Muscle layer of duodenum (tissue), 2 donors: ENCODE results near the gene MIEN1.
"Not testable (repeated sequence)": the region's sequence is repeated elsewhere in the genome, so short reads cannot be mapped to it uniquely, and the experiment has no call there.

Experiments
- H3K27ac ChIP-seq: one replicate; pipeline ENCODE4 v1.7.0; 2013; ENCODE audit warnings: mild to moderate bottlenecking, low read length
- H3K27me3 ChIP-seq: one replicate; pipeline ENCODE4 v1.7.0; 2013; ENCODE audit warnings: low read depth, mild to moderate bottlenecking, control low read depth, low read length
- H3K36me3 ChIP-seq, 2 donors: one replicate each; pipeline ENCODE4 v1.7.0; 2013; ENCODE audit warnings: low read length in 2 of 2, control low read depth in 1 of 2, mild to moderate bottlenecking in 1 of 2; ENCODE audit not compliant: insufficient read depth in 2 of 2, control insufficient read depth in 1 of 2
- H3K4me1 ChIP-seq, 2 donors: one replicate each; pipeline ENCODE4 v1.7.0; 2013; ENCODE audit warnings: low read length in 2 of 2, mild to moderate bottlenecking in 2 of 2, control low read depth in 1 of 2, moderate library complexity in 1 of 2; ENCODE audit not compliant: insufficient read depth in 2 of 2, control insufficient read depth in 1 of 2
- H3K4me3 ChIP-seq, 2 donors: one replicate each; pipeline ENCODE4 v1.7.0; 2013; ENCODE audit warnings: low read length in 2 of 2, low read depth in 1 of 2, mild to moderate bottlenecking in 1 of 2
- H3K9me3 ChIP-seq, 2 donors: one replicate each; pipeline ENCODE4 v1.7.0; 2013; ENCODE audit warnings: low read length in 2 of 2, control low read depth in 1 of 2, mild to moderate bottlenecking in 1 of 2; ENCODE audit not compliant: control insufficient read depth in 1 of 2
- donor health status: healthy.

The MIEN1 gene

DNA sequence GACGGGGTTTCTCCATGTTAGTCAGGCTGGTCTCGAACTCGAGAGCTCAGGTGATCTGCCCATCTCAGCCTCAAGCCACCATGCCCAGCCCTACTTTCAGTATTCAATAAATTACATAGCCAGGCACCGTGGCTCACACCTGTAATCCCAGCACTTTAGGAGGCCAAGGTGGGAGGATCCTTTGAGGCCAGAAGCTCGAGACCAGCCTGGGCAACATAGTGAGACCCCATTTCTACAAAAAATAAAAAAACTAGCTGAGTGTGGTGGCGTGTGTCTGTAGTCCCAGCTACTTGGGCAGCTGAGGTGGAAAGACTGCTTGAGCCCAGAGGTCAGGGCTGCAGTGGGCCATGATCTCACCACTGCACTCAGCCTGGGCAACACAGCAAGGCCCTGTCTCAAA lies 8.2 kb downstream of the MIEN1 start:
- Histone ChIP-seq H3K4me3 (no peak overlapping the region), H3K27ac (no peak overlapping the region), H3K36me3 (peaks cover 28 to 43% of the 10 kb centered on the region in 2 donors), H3K4me1 (no peaks in the 10 kb centered on the region), H3K9me3 (no peaks in the 10 kb centered on the region), H3K27me3 (no peaks in the 10 kb centered on the region)

DNA sequence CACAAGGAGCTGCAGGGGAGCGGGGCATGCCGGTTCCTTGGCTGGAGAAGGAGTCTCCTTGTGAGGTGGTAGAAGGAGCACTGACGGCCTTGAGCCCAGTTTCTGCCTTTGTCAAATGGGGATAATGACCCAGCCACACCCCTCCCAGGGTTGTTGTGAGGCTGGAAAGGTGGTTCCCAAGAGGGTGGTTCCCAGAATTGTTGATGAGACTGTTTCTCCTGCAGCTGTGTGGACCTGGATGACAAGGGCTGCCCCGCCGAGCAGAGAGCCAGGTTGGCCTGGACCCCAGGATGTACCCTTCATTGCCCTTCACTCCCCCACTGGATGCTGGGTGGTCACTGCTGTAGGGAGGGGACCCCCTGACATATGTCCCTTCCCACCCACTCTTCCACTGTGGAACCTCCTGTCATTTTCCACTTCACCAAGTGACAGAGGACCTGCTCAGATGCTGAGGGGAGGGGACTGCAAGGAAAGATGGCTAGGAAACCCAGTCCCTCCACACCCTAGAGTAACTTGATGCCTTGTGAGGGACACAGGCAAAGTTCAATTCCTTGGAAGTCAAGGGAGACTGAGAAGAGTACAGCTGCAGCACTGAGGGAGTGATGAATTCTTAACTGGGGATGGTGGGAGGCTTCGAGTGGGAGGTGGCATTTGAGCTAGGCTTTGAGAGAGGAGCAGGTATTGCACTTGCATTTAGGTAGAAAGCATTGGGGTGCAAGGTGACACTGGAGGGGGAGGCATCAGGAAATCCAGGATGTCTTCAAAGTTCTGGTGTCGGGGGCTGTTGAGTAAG lies 10.6 kb downstream of the MIEN1 start:
- Histone ChIP-seq H3K27me3 (no peaks in the 10 kb centered on the region), H3K9me3 (no peaks in the 10 kb centered on the region), H3K36me3 (peaks cover 22 to 53% of the 10 kb centered on the region in 2 donors), H3K4me3 (no peak overlapping the region), H3K4me1 (no peaks in the 10 kb centered on the region), H3K27ac (no peak overlapping the region)

GRCh38 chr17:39717660-39718059 lies 12.7 kb downstream of the MIEN1 start:
- H3K4me1 ChIP-seq = no peaks in the 10 kb centered on the region
- peaks cover 29 to 52% of the 10 kb centered on the region in 2 donors for H3K36me3 ChIP-seq
- no peaks in the 10 kb centered on the region for H3K27me3 ChIP-seq
- no peak overlapping the region for H3K27ac ChIP-seq
- no peak overlapping the region for H3K4me3 ChIP-seq
- H3K9me3 ChIP-seq = no peaks in the 10 kb centered on the region

GRCh38 chr17:39716879-39717536 lies 13.3 kb downstream of the MIEN1 start:
- Histone ChIP-seq H3K4me3 (no peak overlapping the region), H3K9me3 (no peaks in the 10 kb centered on the region), H3K36me3 (peaks cover 33 to 58% of the 10 kb centered on the region in 2 donors), H3K4me1 (no peaks in the 10 kb centered on the region), H3K27ac (no peak overlapping the region), H3K27me3 (no peaks in the 10 kb centered on the region)

- Histone ChIP-seq H3K36me3 (peaks cover 38 to 66% of the 10 kb centered on the region in 2 donors), H3K4me3 (no peak overlapping the region), H3K27ac (no peak overlapping the region), H3K27me3 (no peaks in the 10 kb centered on the region), H3K4me1 (no peaks in the 10 kb centered on the region), H3K9me3 (no peaks in the 10 kb centered on the region)
Measured at GRCh38 chr17:39716073-39716818, 14.1 kb downstream of the MIEN1 start.

DNA sequence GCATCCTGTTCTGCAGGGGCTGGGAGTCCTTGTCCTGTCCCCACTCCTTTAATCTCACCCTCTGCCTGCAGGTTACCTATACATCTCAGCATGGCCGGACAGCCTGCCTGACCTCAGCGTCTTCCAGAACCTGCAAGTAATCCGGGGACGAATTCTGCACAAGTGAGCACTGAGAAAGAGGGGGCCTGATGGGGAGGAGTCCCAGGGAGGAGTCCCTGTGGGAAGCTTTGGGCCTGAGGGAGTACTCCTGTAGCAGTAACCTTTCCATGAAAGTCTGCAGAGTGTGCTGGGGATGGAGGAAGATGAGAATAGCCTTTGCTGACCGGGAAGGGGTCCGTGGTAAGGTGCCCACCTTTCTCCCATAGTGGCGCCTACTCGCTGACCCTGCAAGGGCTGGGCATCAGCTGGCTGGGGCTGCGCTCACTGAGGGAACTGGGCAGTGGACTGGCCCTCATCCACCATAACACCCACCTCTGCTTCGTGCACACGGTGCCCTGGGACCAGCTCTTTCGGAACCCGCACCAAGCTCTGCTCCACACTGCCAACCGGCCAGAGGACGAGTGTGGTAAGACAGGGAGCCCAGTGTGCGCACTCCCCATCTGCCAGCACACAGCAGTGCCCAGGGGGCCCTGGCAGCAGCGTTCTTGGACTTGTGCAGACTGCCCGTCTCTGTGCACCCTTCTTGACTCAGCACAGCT lies 14.8 kb downstream of the MIEN1 start:
- Histone ChIP-seq H3K27ac (no peak overlapping the region), H3K4me1 (no peaks in the 10 kb centered on the region), H3K9me3 (no peaks in the 10 kb centered on the region), H3K36me3 (peaks cover 40 to 72% of the 10 kb centered on the region in 2 donors), H3K4me3 (no peak overlapping the region), H3K27me3 (no peaks in the 10 kb centered on the region)

DNA sequence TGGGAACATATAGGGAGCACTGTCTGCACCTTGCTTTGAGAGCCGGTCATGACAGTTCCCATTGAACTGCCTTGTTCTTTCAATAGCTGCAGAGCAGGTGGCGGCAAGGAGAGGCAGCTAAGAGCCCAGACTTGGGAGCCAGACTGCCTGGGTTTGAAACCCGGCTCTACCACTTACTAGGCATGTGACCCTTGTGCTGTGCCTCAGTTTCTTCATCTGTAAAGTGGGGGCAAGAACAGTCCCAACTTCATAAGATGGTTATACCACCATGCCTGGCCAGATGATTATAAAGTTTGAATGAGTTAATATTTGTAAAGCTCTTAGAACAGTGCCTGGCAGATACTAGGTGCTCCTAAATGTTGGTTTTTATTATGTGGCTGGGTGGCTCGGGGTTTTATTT lies 16.1 kb downstream of the MIEN1 start:
- peaks cover 31 to 72% of the 10 kb centered on the region in 2 donors for H3K36me3 ChIP-seq

DNA sequence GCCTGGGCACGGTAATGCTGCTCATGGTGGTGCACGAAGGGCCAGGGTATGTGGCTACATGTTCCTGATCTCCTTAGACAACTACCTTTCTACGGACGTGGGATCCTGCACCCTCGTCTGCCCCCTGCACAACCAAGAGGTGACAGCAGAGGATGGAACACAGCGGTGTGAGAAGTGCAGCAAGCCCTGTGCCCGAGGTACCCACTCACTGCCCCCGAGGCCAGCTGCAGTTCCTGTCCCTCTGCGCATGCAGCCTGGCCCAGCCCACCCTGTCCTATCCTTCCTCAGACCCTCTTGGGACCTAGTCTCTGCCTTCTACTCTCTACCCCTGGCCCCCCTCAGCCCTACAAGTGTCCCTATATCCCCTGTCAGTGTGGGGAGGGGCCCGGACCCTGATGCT lies 18.5 kb downstream of the MIEN1 start:
- H3K27me3 ChIP-seq = no peaks in the 10 kb centered on the region
- no peak overlapping the region for H3K27ac ChIP-seq
- H3K36me3 ChIP-seq = peaks cover 35 to 82% of the 10 kb centered on the region in 2 donors
- H3K4me3 ChIP-seq = no peak overlapping the region
- H3K4me1 ChIP-seq = no peaks in the 10 kb centered on the region
- H3K9me3 ChIP-seq = no peaks in the 10 kb centered on the region

More for the DNA sequence above, 16.1 kb downstream of the MIEN1 start:
- H3K9me3 ChIP-seq = no peaks in the 10 kb centered on the region
- H3K4me1 ChIP-seq = no peaks in the 10 kb centered on the region
- no peak overlapping the region for H3K27ac ChIP-seq
- H3K27me3 ChIP-seq = no peaks in the 10 kb centered on the region
- no peak overlapping the region for H3K4me3 ChIP-seq

DNA sequence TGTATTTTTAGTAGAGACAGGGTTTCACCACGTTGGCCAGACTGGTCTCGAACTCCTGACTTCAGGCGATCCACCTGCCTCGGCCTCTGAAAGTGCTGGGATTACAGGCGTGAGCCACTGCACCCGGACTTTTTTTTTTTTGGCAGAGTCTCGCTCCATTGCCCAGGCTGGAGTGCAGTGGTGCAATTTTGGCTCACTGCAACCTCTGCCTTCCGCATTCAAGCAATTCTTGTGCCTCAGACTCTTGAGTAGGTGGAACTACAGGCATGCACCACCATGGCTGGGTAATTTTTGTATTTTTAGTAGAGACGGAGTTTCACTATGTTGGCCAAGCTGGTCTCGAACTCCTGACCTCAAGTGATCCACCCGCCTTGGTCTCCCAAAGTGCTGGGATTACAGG lies 19.3 kb downstream of the MIEN1 start:
- not testable (repeated sequence) for H3K9me3 ChIP-seq

DNA sequence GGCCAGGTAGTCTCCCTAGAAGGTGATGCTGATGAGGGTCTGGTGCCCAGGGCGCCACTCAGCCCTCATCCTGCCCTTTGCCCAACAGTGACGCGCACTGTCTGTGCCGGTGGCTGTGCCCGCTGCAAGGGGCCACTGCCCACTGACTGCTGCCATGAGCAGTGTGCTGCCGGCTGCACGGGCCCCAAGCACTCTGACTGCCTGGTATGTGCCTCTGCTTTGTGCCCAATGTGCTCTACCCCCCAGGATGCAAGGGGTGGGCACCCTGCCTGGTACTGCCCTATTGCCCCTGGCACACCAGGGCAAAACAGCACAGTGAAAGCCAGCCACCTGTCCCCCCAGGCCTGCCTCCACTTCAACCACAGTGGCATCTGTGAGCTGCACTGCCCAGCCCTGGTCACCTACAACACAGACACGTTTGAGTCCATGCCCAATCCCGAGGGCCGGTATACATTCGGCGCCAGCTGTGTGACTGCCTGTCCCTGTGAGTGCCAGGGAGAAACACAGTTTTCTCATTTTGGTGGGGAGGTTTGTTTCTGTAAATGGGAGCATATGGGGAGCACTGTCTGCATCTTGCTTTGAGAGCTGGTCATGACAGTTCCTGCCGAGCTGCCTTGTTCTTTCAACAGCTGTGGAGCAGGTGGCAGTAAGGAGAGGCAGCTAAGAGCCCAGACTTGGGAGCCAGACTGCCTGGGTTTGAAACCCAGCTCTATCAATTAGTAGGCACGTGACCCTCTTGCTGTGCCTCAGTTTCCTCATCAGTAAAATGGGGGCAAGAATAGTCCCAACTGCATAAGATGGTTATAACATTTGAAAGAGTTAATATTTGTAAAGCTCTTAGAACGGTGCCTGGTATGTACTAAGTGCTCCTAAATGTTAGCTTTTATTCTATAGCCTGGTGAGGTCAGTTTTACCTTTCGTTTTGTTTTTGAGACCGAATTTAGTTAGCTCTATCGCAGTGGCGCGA lies 20.1 kb downstream of the MIEN1 start:
- H3K27ac ChIP-seq = no peak overlapping the region
- H3K4me3 ChIP-seq = no peak overlapping the region
- H3K9me3 ChIP-seq = no peaks in the 10 kb centered on the region
- H3K27me3 ChIP-seq = no peaks in the 10 kb centered on the region
- H3K4me1 ChIP-seq = peaks cover 0 to 4% of the 10 kb centered on the region in 2 donors
- H3K36me3 ChIP-seq = peaks cover 35 to 70% of the 10 kb centered on the region in 2 donors

More for the DNA sequence above, 19.3 kb downstream of the MIEN1 start:
- H3K27me3 ChIP-seq, H3K4me1 ChIP-seq, H3K4me3 ChIP-seq, H3K27ac ChIP-seq: not testable (repeated sequence)
- peaks cover 35 to 78% of the 10 kb centered on the region in 2 donors for H3K36me3 ChIP-seq
